ENCODE measurements around the gene PER1. TPM values are rescaled to one million over a fixed set of nuclear protein-coding genes. Genes with fewer than 3 reads are reported as not detected.

PER1 gene
- total and polyA plus RNA-seq, 4 donors, result 93.5 to 238 (median 129) TPM

DNA sequence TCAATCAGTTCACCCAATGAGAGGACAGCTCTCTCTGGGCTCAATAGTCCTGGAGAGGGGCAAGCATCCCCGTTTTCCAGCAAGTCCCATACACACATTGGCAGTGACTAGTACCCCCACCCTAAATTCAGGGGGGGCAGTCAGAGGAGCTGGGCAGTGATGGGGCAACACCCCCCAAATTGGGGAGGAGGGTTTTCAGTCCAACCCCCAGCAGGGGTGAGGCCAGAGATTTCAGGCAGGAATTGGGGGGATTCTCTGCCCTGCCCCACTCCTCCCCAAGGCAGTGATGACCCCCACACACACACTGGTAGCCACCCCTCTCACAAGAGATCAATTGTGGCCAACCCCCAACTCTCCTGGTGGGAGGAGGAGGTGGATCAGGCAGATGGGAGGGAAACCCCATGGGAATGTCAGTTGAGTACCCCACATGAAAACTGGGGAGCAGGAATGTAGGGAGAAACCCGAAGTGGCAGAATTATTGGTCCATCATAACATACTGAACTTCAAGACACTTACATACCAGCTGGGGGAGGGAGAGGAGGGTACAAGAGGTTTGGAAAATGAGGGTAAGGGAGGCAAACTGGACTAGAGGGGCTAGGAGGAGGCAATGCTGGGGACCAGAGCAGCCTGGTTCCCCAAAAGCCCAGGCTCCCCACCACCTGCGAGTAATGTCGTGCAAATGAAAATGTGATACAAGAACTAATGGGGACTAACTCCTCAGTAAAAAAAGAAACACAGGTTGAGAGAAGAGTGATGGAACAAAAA, 7.4 kb upstream of the PER1 start:
- no peak overlapping the region for H3K9ac ChIP-seq (ENCODE audit: insufficient read depth in 1 of 2, low read length in 2 of 2)

DNA sequence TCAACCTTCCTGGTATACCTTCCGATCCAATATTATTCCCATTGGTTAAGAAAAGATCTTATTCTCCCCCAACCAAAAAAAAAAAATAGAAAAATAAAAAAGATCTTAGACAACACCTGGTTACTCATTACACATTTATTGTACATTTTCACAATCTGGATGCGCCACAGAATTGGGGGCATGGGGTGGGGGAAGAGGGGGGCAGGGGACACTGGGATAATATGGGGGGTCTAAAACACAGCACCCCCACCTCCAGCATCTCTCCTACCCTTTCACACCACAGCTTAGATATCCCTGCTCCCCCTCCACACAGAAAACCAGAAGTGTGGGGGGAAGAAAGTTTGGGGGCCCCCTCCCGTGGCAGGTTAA, 6.8 kb upstream of the PER1 start:
- no peak overlapping the region for H3K4me3 ChIP-seq

More for the DNA sequence above, 7.4 kb upstream of the PER1 start:
- no peaks in the 10 kb centered on the region for H3K9me3 ChIP-seq (ENCODE audit: control insufficient read depth in 4 of 4, insufficient read depth in 3 of 4, low read length in 3 of 4)
- WGBS, 2 donors, result 75 to 89% methylated on average over 4 of the region's 4 CpGs
- no peaks in the 10 kb centered on the region for H3K27me3 ChIP-seq (ENCODE audit: control insufficient read depth in 3 of 3, insufficient read depth in 3 of 3, low read length in 2 of 3)
- no peak overlapping the region for H3K27ac ChIP-seq (ENCODE audit: low read depth in 1 of 2, low read length in 1 of 2)
- H3K4me1 ChIP-seq (ENCODE audit: control insufficient read depth in 5 of 5, insufficient read depth in 5 of 5, low read length in 5 of 5), result peaks cover 10 to 53% (median 29%) of the 10 kb centered on the region in 5 donors
- H3K4me3 ChIP-seq, result no peak overlapping the region
- DNase-seq (no peak), ATAC-seq (ENCODE audit: insufficient read depth, low FRiP score) (no peak)
- H3K36me3 ChIP-seq (ENCODE audit: control insufficient read depth in 4 of 4, insufficient read depth in 4 of 4, low read length in 4 of 4), result peaks cover 3 to 26% (median 14%) of the 10 kb centered on the region in 4 donors
- TF ChIP-seq, protein P1, sequence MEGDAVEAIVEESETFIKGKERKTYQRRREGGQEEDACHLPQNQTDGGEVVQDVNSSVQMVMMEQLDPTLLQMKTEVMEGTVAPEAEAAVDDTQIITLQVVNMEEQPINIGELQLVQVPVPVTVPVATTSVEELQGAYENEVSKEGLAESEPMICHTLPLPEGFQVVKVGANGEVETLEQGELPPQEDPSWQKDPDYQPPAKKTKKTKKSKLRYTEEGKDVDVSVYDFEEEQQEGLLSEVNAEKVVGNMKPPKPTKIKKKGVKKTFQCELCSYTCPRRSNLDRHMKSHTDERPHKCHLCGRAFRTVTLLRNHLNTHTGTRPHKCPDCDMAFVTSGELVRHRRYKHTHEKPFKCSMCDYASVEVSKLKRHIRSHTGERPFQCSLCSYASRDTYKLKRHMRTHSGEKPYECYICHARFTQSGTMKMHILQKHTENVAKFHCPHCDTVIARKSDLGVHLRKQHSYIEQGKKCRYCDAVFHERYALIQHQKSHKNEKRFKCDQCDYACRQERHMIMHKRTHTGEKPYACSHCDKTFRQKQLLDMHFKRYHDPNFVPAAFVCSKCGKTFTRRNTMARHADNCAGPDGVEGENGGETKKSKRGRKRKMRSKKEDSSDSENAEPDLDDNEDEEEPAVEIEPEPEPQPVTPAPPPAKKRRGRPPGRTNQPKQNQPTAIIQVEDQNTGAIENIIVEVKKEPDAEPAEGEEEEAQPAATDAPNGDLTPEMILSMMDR (IDR thresholded peaks at IDR 0.05; ENCODE audit: control extremely low read depth, extremely low read depth), result no peak

GRCh38 chr17:8158267-8159031, 6.2 kb upstream of the PER1 start:
- Histone ChIP-seq H3K9ac (ENCODE audit: insufficient read depth in 1 of 2, low read length in 2 of 2) (no peak overlapping the region), H3K4me1 (ENCODE audit: control insufficient read depth in 5 of 5, insufficient read depth in 5 of 5, low read length in 5 of 5) (peaks cover 3 to 50% (median 28%) of the 10 kb centered on the region in 5 donors)
- ATAC-seq (ENCODE audit: insufficient read depth, low FRiP score), result no peak

More for the DNA sequence above, 6.8 kb upstream of the PER1 start:
- Histone ChIP-seq H3K27ac (ENCODE audit: low read depth in 1 of 2, low read length in 1 of 2) (no peak overlapping the region), H3K9me3 (ENCODE audit: control insufficient read depth in 4 of 4, insufficient read depth in 3 of 4, low read length in 3 of 4) (no peaks in the 10 kb centered on the region), H3K27me3 (ENCODE audit: control insufficient read depth in 3 of 3, insufficient read depth in 3 of 3, low read length in 2 of 3) (no peaks in the 10 kb centered on the region), H3K9ac (ENCODE audit: insufficient read depth in 1 of 2, low read length in 2 of 2) (no peak overlapping the region), H3K36me3 (ENCODE audit: control insufficient read depth in 4 of 4, insufficient read depth in 4 of 4, low read length in 4 of 4) (peaks cover 3 to 26% (median 14%) of the 10 kb centered on the region in 4 donors), H3K4me1 (ENCODE audit: control insufficient read depth in 5 of 5, insufficient read depth in 5 of 5, low read length in 5 of 5) (peaks cover 8 to 50% (median 26%) of the 10 kb centered on the region in 5 donors)
- ATAC-seq (ENCODE audit: insufficient read depth, low FRiP score) (no peak), DNase-seq (no peak)
- WGBS, 2 donors, result 59% methylated on average over 3 of the region's 3 CpGs
- TF ChIP-seq, protein P1 (IDR thresholded peaks at IDR 0.05; ENCODE audit: control extremely low read depth, extremely low read depth), result no peak

More at GRCh38 chr17:8158267-8159031, 6.2 kb upstream of the PER1 start:
- TF ChIP-seq, protein P1 (IDR thresholded peaks at IDR 0.05; ENCODE audit: control extremely low read depth, extremely low read depth), result peak; percentile 91
- no peaks in the 10 kb centered on the region for H3K27me3 ChIP-seq (ENCODE audit: control insufficient read depth in 3 of 3, insufficient read depth in 3 of 3, low read length in 2 of 3)
- 43 to 52% methylated on average over 20 of the region's 20 CpGs for WGBS, 2 donors
- peaks cover 3 to 26% (median 14%) of the 10 kb centered on the region in 4 donors for H3K36me3 ChIP-seq (ENCODE audit: control insufficient read depth in 4 of 4, insufficient read depth in 4 of 4, low read length in 4 of 4)
- no peak overlapping the region for H3K4me3 ChIP-seq
- H3K9me3 ChIP-seq (ENCODE audit: control insufficient read depth in 4 of 4, insufficient read depth in 3 of 4, low read length in 3 of 4), result no peaks in the 10 kb centered on the region
- peak; percentile 88 to 92 (median 90) for DNase-seq
- peak overlapping the region; percentile 81 to 85 for H3K27ac ChIP-seq (ENCODE audit: low read depth in 1 of 2, low read length in 1 of 2)

Data from lung (tissue), 12 donors.